Sigmoid colon (tissue), 4 donors: ENCODE measurements around the gene PARVB.

Experiments
- EP300 ChIP-seq, 4 donors: sonication (generic); formaldehyde crosslinking; IDR thresholded peaks; one replicate each; pipeline ENCODE4 v1.6.1; 2017; ENCODE audit warnings: antibody characterized with exemption in 4 of 4
- POLR2A ChIP-seq, 2 donors: fragments of 450-650 bp; IDR thresholded peaks; one replicate each; pipeline ENCODE4 v1.6.1; 2016; ENCODE audit warnings: antibody characterized with exemption in 2 of 2, mild to moderate bottlenecking in 2 of 2, moderate library complexity in 2 of 2
- POLR2AphosphoS5 ChIP-seq, 4 donors: sonication (generic); formaldehyde crosslinking; IDR thresholded peaks; one replicate each; pipeline ENCODE4 v1.6.1; 2017; ENCODE audit warnings: antibody characterized with exemption in 4 of 4
- TF ChIP-seq, protein P1 (sequence below), 4 experiments: fragments of 450-650 bp in 3 of 4; fragments of 200-600 bp in 1 of 4; IDR thresholded peaks; one replicate each; pipeline ENCODE4 v1.5.1; 2016 to 2019; ENCODE audit warnings: antibody characterized with exemption in 4 of 4, mild to moderate bottlenecking in 3 of 4, moderate library complexity in 2 of 4

DNA sequence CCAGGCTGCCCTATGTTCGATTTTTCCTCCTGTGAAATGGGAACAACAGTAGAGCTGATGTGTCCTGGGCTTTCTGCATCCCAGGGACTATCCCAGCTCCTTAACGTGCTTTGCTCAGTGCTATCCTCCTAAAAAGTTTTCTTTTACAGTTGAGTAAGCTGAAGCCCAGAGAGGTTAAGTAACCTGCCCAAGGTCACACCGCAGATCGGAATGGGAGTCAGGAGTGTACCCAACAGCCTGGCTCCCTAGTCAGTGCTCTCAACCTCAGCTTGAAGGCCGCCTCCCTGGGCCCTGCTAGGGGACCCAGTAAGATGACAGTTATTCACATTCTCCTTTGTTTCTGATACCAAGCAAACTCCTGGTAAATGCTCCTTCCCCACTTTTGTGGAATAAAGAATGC lies 45.9 kb downstream of the PARVB start:
- TF ChIP-seq POLR2A (IDR thresholded peaks at IDR 0.05) (no peak), EP300 (IDR thresholded peaks at IDR 0.05) (no peak), POLR2AphosphoS5 (IDR thresholded peaks at IDR 0.05) (no peak)
- TF ChIP-seq, protein P1, sequence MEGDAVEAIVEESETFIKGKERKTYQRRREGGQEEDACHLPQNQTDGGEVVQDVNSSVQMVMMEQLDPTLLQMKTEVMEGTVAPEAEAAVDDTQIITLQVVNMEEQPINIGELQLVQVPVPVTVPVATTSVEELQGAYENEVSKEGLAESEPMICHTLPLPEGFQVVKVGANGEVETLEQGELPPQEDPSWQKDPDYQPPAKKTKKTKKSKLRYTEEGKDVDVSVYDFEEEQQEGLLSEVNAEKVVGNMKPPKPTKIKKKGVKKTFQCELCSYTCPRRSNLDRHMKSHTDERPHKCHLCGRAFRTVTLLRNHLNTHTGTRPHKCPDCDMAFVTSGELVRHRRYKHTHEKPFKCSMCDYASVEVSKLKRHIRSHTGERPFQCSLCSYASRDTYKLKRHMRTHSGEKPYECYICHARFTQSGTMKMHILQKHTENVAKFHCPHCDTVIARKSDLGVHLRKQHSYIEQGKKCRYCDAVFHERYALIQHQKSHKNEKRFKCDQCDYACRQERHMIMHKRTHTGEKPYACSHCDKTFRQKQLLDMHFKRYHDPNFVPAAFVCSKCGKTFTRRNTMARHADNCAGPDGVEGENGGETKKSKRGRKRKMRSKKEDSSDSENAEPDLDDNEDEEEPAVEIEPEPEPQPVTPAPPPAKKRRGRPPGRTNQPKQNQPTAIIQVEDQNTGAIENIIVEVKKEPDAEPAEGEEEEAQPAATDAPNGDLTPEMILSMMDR (IDR thresholded peaks at IDR 0.05), result no peak
